GM21576 (cell line): ENCODE data around the gene SREBF2.

Source experiments
- ATAC-seq: cut with Tn5 transposase; IDR thresholded peaks from one replicate; pipeline ENCODE4 v1.9.1; 2021; ENCODE audit warnings: mild to moderate bottlenecking, moderate library complexity; ENCODE audit not compliant: unreplicated experiment

The SREBF2 gene

GRCh38 chr22:41906822-41907221 lies 73.9 kb downstream of the SREBF2 start:
- ATAC-seq: no peak

GRCh38 chr22:41907436-41908401 lies 74.8 kb downstream of the SREBF2 start:
- ATAC-seq: no peak

GRCh38 chr22:41908411-41909309 lies 75.8 kb downstream of the SREBF2 start:
- ATAC-seq: no peak

GRCh38 chr22:41909310-41910049 lies 76.6 kb downstream of the SREBF2 start:
- no peak for ATAC-seq

- no peak for ATAC-seq
These were observed 77.4 kb downstream of the SREBF2 start for GRCh38 chr22:41910050-41911000.

- no peak for ATAC-seq
These were observed 78.2 kb downstream of the SREBF2 start for GRCh38 chr22:41911001-41911611.

GRCh38 chr22:41912338-41913039 lies 79.6 kb downstream of the SREBF2 start:
- no peak for ATAC-seq

- no peak for ATAC-seq
These were observed 80.3 kb downstream of the SREBF2 start for GRCh38 chr22:41913040-41913719.

- ATAC-seq: no peak
These were observed 81.1 kb downstream of the SREBF2 start for GRCh38 chr22:41913842-41914534.

GRCh38 chr22:41914611-41915034 lies 81.7 kb downstream of the SREBF2 start:
- no peak for ATAC-seq

- no peak for ATAC-seq
These were observed 82.3 kb downstream of the SREBF2 start, which contains the start of gene SHISA8 for GRCh38 chr22:41915035-41915785. TSS of gene SHISA8 (minus strand) at chr22:41915074. CDS start at chr22:41914667, 407 bp downstream.

- ATAC-seq: no peak
These were observed 83.0 kb downstream of the SREBF2 start for GRCh38 chr22:41915786-41916493.

- ATAC-seq: no peak
These were observed 83.9 kb downstream of the SREBF2 start for GRCh38 chr22:41916745-41917358.

- no peak for ATAC-seq
These were observed 84.5 kb downstream of the SREBF2 start for GRCh38 chr22:41917375-41917902.
